GM12892 (cell line): ENCODE results near the gene PPIB.

ENCODE experiments used
- DNase-seq: peaks from one replicate; pipeline ENCODE4 v3.0.0; 2011; ENCODE audit not compliant: insufficient read length
- FAIRE-seq: peaks from 2 replicates; lab custom pipeline; 2011; peaks lifted over from hg19 to GRCh38; lab: Jason Lieb, UNC
- POLR2A ChIP-seq: IDR thresholded peaks from 2 replicates; pipeline ENCODE4 v1.6.1; 2011; ENCODE audit warnings: low read depth, low read length, control low read depth
- POLR2AphosphoS5 ChIP-seq: IDR thresholded peaks from 2 replicates; pipeline ENCODE4 v1.6.1; 2011; ENCODE audit warnings: low read depth, low read length, control low read depth
- TAF1 ChIP-seq: IDR thresholded peaks from 2 replicates; pipeline ENCODE4 v1.6.1; 2011; ENCODE audit warnings: low read depth, mild to moderate bottlenecking, control low read depth, low read length, borderline replicate concordance

Gene PPIB

DNA sequence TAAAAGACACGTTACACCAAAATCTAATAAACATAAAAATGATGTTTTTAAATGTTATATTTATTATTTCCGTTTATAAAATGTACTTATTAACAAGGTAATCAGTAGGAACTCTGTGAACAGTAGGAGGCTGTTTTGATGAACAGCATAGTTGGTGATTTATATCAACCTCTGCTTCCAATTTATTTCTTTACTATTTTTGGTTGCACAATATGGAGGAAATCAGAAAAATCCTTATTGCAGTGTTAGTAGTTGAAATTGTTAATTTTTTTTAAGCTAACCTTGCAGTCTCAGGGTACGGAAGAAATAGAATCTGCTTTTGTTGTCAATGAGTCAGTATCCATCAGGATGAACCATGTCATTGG is 16.3 kb downstream of the PPIB start:
- TF ChIP-seq POLR2AphosphoS5, result no peak
- TF ChIP-seq TAF1, result no peak
- TF ChIP-seq POLR2A, result no peak
- FAIRE-seq (no peak), DNase-seq (no peak)

DNA sequence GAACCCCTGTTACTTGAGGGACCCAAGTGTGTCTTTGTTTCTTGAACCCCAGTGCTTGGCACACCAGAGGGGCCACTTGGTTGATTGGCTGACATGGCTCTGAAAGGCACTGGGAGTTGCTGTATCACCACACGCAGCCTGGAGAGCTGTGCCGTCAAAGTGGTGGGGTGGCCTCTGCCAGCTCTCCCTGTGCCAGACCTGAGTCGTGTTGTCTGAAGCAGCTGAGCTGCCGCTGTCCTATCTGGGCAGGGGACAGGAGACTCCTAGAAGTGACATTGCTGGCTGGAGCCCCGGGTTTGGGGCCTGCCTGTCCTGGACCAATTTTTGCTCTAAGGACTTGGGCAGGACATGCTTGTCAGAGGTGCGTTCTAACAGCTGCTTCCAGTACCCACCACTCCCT is 16.8 kb downstream of the PPIB start:
- DNase-seq (no peak), FAIRE-seq (no peak)
- TF ChIP-seq POLR2A (no peak), TAF1 (no peak), POLR2AphosphoS5 (no peak)

DNA sequence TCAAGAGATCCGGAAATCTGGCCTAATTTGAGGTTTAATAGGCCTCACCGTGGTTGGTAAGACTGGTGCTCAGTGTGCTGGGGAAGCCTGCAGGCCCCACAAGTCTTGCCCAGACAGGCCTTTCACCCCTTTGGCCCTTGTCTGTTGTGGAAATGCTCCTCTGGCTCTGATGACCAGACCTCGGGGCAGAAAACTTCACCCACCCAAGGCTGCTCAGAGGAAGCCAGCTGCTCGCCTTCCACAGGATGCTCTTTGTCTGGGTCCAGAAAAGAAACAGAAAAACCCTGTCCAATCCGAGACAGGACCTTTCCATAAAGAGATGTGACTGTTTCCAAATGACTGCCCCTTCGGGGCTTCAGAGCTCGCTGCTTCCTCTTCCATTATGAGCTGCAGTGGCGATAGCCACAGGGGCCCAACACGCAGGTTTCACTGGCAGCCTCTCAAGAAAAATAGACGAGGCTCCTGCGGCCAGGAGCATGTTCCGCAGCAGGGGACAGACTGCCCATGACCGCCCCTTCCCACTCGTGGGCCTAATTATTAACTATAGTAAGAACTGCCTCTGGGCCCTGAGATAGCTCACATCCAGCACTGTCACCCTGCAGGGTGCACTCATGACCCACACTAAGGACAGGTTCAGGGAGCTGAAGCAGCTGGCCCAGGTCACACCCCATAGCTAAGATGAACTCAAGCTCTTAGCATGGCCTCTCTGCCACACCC is 18.1 kb downstream of the PPIB start:
- FAIRE-seq (peak; percentile 95), DNase-seq (peak; percentile 58)
- TF ChIP-seq POLR2A, result peak; percentile 58; the same call in 1 of the 2 replicates
- no peak for TF ChIP-seq TAF1
- peak; percentile 73; the same call in 1 of the 2 replicates for TF ChIP-seq POLR2AphosphoS5

DNA sequence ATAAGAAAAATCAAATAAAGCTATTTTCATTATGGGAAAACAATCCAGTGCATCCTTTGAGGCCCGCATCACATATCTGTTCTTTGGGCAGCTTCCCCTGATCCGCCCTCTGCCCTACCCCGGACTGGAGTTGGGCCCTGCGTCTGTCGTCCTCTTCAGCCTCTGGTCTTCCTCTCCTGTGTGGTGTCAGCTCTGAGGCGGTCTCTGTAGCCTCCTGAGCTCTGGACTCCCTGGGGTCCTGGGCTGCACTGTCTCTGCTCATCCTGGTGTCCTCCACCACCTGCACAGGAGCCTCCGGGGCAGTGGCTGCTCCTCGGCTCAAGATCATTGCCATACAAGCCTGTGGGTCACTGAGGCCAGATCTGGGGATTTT is 18.6 kb downstream of the PPIB start:
- no peak for FAIRE-seq
- TF ChIP-seq TAF1 (0 out of 2 replicates have a peak, but pooled peaks have one; percentile 5), POLR2A (no peak), POLR2AphosphoS5 (no peak)

DNA sequence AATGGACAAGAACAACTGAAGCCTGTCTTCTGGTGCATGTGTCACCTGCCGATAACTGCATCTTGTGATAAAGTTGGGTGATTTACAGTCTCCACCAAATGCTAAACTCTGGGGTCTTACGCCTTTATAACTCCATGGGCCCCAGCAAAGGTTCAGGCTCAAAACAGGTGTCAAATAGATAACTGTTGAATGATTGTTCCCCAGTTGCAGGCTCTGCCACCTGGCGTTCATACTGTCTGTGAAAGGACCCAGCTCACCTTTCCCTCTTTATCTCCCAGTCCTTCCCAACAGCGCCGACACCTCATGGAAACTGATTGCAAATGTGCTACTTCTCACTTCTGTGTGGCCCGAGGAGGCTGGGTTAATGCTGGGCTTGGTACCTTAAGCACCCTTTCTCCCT is 19.5 kb downstream of the PPIB start:
- DNase-seq, result no peak
- peak; percentile 21 for FAIRE-seq
- TF ChIP-seq POLR2AphosphoS5 (no peak), TAF1 (no peak), POLR2A (no peak)

More for the DNA sequence above, 18.6 kb downstream of the PPIB start:
- DNase-seq, result no peak

DNA sequence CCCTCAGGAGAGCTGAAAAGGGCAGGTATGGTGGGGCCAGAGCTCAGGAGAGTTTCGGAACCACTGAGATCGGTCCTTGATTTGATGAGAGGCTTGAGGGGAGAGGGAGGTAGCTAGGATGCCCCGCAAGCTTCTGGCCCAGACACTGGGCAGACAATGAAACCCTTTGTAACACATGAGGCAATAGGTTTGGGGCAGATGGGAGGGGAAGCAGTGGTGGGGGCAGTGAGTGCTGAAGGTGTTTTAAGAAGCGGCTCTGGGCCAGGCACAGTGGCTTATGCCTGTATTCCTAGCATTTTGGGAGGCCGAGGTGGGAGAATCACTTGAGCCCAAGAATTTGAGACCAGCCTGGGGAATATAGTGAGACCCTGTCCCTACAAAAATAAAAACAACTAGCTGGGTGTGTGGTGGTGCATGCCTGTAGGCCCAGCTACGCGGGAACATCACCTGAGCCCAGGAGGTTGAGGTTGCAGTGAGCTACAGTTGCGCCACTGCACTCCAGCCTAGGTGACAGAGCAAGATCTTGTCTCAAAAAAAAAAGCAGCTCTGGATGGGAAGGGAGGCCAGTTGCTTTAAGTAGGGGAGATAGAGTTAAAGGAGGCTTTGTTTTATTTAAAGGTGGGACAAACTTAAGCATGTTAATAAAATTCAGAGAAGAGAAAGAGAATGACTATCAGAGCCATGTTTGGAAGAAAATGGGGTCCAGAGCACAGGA is 20.9 kb downstream of the PPIB start:
- no peak for TF ChIP-seq POLR2A
- no peak for TF ChIP-seq TAF1
- no peak for TF ChIP-seq POLR2AphosphoS5
- FAIRE-seq (no peak), DNase-seq (no peak)

DNA sequence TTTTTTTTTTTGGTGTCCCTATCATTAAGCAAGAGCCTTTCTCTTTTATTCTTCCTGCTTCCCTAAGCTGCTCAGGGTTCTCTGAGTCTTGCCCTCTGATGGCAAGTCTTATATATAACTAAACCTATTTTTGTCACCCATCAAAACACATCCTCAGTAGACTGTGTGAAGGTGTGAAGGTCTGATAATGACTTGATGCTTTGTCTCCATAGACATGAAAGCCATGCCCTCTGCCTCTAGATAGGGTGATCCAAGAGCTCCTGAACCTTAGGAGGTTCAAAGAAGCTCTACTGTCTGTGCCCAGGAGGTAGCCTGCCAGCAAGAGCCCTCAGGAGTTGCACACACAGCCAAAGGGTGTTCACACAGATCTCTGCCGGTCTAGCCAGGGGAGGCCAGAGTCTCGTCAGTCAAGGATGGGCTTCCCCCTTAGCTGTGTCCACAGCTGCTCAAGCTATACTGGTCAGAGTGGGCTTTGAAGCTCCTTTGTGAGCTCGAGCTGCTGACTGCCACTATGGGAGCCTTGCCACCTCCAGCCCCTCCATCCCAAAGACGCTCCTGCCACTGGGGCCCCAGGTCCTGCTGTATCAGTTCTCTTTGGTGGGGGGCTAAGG is 24.4 kb downstream of the PPIB start:
- no peak for DNase-seq
- no peak for TF ChIP-seq TAF1
- no peak for TF ChIP-seq POLR2AphosphoS5
- no peak for TF ChIP-seq POLR2A
- FAIRE-seq, result no peak

DNA sequence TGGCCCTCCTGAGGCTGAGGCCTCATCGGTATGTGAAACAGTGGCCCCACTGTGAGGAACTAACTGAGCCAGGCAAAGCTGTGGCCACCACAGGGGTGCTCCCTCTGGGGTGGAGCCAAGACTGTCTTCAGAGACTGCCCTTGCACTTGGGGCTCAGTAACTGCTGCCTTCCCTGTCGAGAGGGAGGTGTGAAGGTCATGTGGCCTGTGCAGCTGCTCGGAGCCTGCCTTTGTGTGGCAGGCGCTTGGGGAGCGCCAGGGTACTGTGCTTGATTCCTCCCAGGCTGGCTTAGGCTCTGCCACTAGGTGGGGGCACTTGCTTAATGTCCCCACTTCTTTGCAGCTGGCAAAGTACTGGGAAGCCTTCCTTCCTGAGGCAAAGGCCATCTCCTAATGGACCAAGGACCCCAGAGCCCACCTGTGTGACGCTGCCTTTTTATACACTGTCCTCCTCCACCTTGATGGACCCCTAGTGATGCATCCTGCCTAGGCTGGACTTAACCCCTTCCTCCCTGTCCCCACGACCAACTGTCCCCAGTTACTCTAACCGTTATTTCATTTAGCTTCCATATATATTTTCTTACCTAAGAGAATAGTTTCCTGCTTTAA is 25.5 kb downstream of the PPIB start:
- TF ChIP-seq POLR2AphosphoS5 (no peak), POLR2A (no peak), TAF1 (no peak)
- no peak for DNase-seq
- no peak for FAIRE-seq

DNA sequence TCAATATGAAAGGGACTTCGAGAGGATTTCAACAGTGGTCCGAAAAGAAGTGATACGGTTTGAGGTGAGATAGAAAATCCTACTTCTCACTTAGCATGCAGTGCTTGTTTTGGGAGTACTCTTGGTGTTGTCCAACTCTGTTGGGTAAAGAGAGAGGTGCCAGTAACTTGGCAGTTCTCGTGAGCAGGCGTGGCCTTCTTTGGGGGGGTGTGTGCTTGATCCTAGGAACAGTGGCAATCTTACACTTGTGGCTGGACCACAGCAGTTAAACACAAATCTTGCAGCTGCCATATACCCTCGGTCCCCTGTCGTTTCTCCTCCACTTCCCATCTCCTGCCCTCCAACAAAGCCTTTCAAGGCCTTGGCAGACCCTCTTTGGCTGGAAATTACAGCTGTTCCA is 26.5 kb downstream of the PPIB start:
- DNase-seq (no peak), FAIRE-seq (no peak)
- TF ChIP-seq POLR2AphosphoS5 (no peak), POLR2A (no peak), TAF1 (no peak)

DNA sequence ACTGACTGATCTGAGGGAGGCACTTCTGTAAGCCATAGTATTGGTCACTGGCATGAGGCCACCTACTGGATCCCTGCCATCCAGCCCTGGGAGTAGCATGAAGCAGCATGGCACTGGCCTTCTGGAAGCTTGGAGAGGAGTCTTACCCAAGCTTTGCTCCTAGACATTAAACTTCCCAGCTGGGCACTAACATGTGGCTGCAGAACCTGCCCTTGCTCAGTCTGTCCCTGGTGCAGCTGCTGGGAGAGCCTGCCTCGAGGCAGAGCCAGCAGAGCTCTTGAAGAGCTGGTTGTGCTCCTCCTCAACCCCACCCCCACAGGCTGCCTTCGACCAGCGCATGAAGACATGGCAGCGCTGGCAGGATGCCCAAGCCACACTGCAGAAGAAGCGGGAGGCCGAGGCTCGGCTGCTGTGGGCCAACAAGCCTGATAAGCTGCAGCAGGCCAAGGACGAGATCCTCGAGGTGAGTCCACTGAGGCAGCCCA is 28.4 kb downstream of the PPIB start:
- TF ChIP-seq POLR2AphosphoS5 (no peak), POLR2A (no peak), TAF1 (no peak)
- FAIRE-seq (no peak), DNase-seq (no peak)
